Adrenal gland (tissue), 12 donors: ENCODE measurements around the gene EZH1. TPM values are rescaled to one million over a fixed set of nuclear protein-coding genes. Genes with fewer than 3 reads are reported as not detected.
A peak's percentile ranks its signal among the peaks of the same experiment; 100 is the strongest.

Source experiments
- DNase-seq, 7 donors: peaks; one replicate each; pipeline ENCODE4 v3.0.0-alpha.2; 2019 to 2020
- H3K27ac ChIP-seq, 5 donors: fragments of 200-600 bp; sonication (generic) in 4 of 5; 1 replicate in 3 of 5; 2 replicates in 2 of 5; pipeline versions ENCODE4 v1.5.1 to v1.8.0; 2016 to 2020; ENCODE audit warnings: mild to moderate bottlenecking in 1 of 5
- H3K27me3 ChIP-seq: fragments of 200-600 bp; 2 replicates; pipeline ENCODE4 v1.8.0; 2021
- H3K36me3 ChIP-seq, 2 donors: fragments of 200-600 bp; replicated peaks in 1 of 2; 1 replicate in 1 of 2; 2 replicates in 1 of 2; pipeline versions ENCODE4 v1.5.1 to v1.8.0; 2018 to 2022
- H3K4me1 ChIP-seq, 2 donors: fragments of 200-600 bp; replicated peaks in 1 of 2; 1 replicate in 1 of 2; 2 replicates in 1 of 2; pipeline versions ENCODE4 v1.5.1 to v1.8.0; 2018 to 2021
- H3K4me3 ChIP-seq, 4 donors: fragments of 200-600 bp; sonication (generic) in 3 of 4; one replicate each; pipeline ENCODE4 v1.5.1; 2016 to 2018
- H3K9me3 ChIP-seq, 3 donors: fragments of 200-600 bp; sonication (generic) in 1 of 3; replicated peaks in 1 of 3; 1 replicate in 2 of 3; 2 replicates in 1 of 3; pipeline versions ENCODE4 v1.5.1 to v1.8.0; 2016 to 2021
- CTCF ChIP-seq, 6 experiments: fragments of 450-650 bp in 4 of 6; fragments of 200-600 bp in 2 of 6; sonication (generic) in 1 of 6; IDR thresholded peaks; 1 replicate in 5 of 6; 2 replicates in 1 of 6; pipeline versions ENCODE4 v1.5.1 to v1.8.0; 2016 to 2021; ENCODE audit warnings: antibody characterized with exemption in 6 of 6, mild to moderate bottlenecking in 2 of 6, moderate library complexity in 1 of 6
- POLR2A ChIP-seq, 2 donors: fragments of 450-650 bp; IDR thresholded peaks; one replicate each; pipeline ENCODE4 v1.6.1; 2017; ENCODE audit warnings: antibody characterized with exemption in 2 of 2, mild to moderate bottlenecking in 2 of 2, moderate library complexity in 1 of 2
- WGBS, 4 donors: extraction: QIAGEN DNeasy Blood & Tissue Kit in 2 of 4; methylation state at CpG; one replicate each; pipeline versions ENCODE4 v1.1.5 to v1.1.7; 2013 to 2017; 5-methylcytosine and 5-hydroxymethylcytosine counted together
- intact Hi-C, 2 donors: fragments of 100-400 bp; cut with DNase I; formaldehyde crosslinking; loops; one replicate each; pipeline versions ENCODE4 v1.14.1 to v1.15.0; 2022 to 2023
- polyA plus RNA-seq, 3 donors: library from polyadenylated mRNA; stranded (reverse); fragments of 200-250 nt in 2 of 3; fragments of 350-450 nt in 1 of 3; fragmentation: Illumina TruSeq in 1 of 3; extraction: RNeasy Lipid Tissue Mini Kit (QIAGEN cat#74804) in 1 of 3; gene quantifications; one replicate each; pipeline ENCODE4 v1.2.3, GENCODE V29; 2013 to 2014
- total RNA-seq, 9 donors: library from RNA; depleted of rRNA in 4 of 9; stranded (reverse); fragments of >200 nt in 4 of 9; fragments of 120-200 nt in 1 of 9; fragmentation: NEBNext Ultra II Directional in 1 of 9; extraction: Animal tissue kit (Norgen Biotek cat#: 25700) in 1 of 9; gene quantifications; one replicate each; pipeline versions ENCODE4 v1.1.0 to v1.2.4, GENCODE V29; 2013 to 2023
- donor health status: healthy with polysubstance abuse.
- donor health status: Bipolar disorder and iron deficiency.
- donor health status: DM: yes; HTN: yes; CAD: no.
- donor health status: DM: no; HTN: no; CAD: no.
- donor health status: DM: no; HTN: no; CAD: no.
- donor health status: DM: yes; HTN: yes; CAD: no.

EZH1 gene
- total and polyA plus RNA-seq, 12 donors = 17.6 to 49.1 (median 29.5) TPM

GRCh38 chr17:42761638-42762037 lies 16.8 kb upstream of the EZH1 start:
- no peaks in the 10 kb centered on the region for H3K9me3 ChIP-seq
- no peaks in the 10 kb centered on the region for H3K36me3 ChIP-seq
- peaks cover 9 to 17% of the 10 kb centered on the region in 2 donors for H3K4me1 ChIP-seq
- H3K27ac ChIP-seq = peak overlapping the region in 1 of 5 donors; percentile 59
- peak overlapping the region in 2 of 4 donors; percentile 13 to 59 for H3K4me3 ChIP-seq
- 26 to 38% (median 32%) methylated on average over 7 to 12 of the region's 12 CpGs for WGBS, 4 donors
- intact Hi-C loops = loop anchor here (5.0 kb wide), 1 partner anchor 39 kb away; no protein-coding TSS in a partner anchor
- TF ChIP-seq POLR2A (IDR thresholded peaks at IDR 0.05) (no peak), CTCF (IDR thresholded peaks at IDR 0.05) (no peak)
- DNase-seq = no peak
- no peaks in the 10 kb centered on the region for H3K27me3 ChIP-seq

GRCh38 chr17:42760652-42761581 lies 16.1 kb upstream of the EZH1 start, which contains the start of gene RAMP2:
Gene RAMP2 (plus strand): TSS chr17:42761227. CDS start chr17:42761262, 35 bp downstream.
- intact Hi-C loops = loop anchor here (5.0 kb wide), 1 partner anchor 39 kb away; no protein-coding TSS in a partner anchor
- peak within 1 kb of the TSS in 1 of 5 donors; percentile 59 for H3K27ac ChIP-seq
- 2 to 50% (median 16%) methylated on average over 2 to 90 of the region's 92 CpGs for WGBS, 4 donors
- DNase-seq = peak in 2 of 7 donors; percentile 32 to 41
- no peaks in the 10 kb centered on the region for H3K9me3 ChIP-seq
- H3K4me3 ChIP-seq = peak within 1 kb of the TSS in 2 of 4 donors; percentile 13 to 59
- no peaks in the 10 kb centered on the region for H3K36me3 ChIP-seq
- peaks cover 9 to 17% of the 10 kb centered on the region in 2 donors for H3K4me1 ChIP-seq
- no peak for TF ChIP-seq CTCF (IDR thresholded peaks at IDR 0.05)
- no peak for TF ChIP-seq POLR2A (IDR thresholded peaks at IDR 0.05)
- no peaks in the 10 kb centered on the region for H3K27me3 ChIP-seq

GRCh38 chr17:42759982-42760651 lies 15.3 kb upstream of the EZH1 start:
- TF ChIP-seq POLR2A (IDR thresholded peaks at IDR 0.05) = no peak
- peaks cover 9 to 17% of the 10 kb centered on the region in 2 donors for H3K4me1 ChIP-seq
- DNase-seq = no peak
- H3K27me3 ChIP-seq = no peaks in the 10 kb centered on the region
- H3K4me3 ChIP-seq = peak overlapping the region in 1 of 4 donors; percentile 59
- intact Hi-C loops = loop anchor here (5.0 kb wide), 1 partner anchor 38 kb away; no protein-coding TSS in a partner anchor
- 43 to 51% (median 47%) methylated on average over 10 to 11 of the region's 11 CpGs for WGBS, 4 donors
- no peak overlapping the region for H3K27ac ChIP-seq
- no peaks in the 10 kb centered on the region for H3K9me3 ChIP-seq
- no peaks in the 10 kb centered on the region for H3K36me3 ChIP-seq

- no peaks in the 10 kb centered on the region for H3K27me3 ChIP-seq
- no peaks in the 10 kb centered on the region for H3K9me3 ChIP-seq
- H3K4me1 ChIP-seq = peaks cover 0 to 6% of the 10 kb centered on the region in 2 donors
- no peaks in the 10 kb centered on the region for H3K36me3 ChIP-seq
- intact Hi-C loops = no loop called here
- TF ChIP-seq CTCF (IDR thresholded peaks at IDR 0.05) (no peak), POLR2A (IDR thresholded peaks at IDR 0.05) (no peak)
- 69 to 80% (median 73%) methylated on average over 1 to 3 of the region's 3 CpGs for WGBS, 4 donors
- H3K27ac ChIP-seq = no peak overlapping the region
- DNase-seq = no peak
- no peak overlapping the region for H3K4me3 ChIP-seq
Measured at GRCh38 chr17:42754782-42755181, 9.9 kb upstream of the EZH1 start.
